SJSA1 (cell line): ENCODE measurements around the gene UBE2QL1. TPM values are rescaled to one million over a fixed set of nuclear protein-coding genes. Genes with fewer than 3 reads are reported as not detected.
"Not testable (repeated sequence)": the region's sequence is repeated elsewhere in the genome, so short reads cannot be mapped to it uniquely, and the experiment has no call there.

Source experiments
- DNase-seq, 2 experiments: peaks; one replicate each; pipeline ENCODE4 v3.0.0-alpha.2; 2015 to 2020; ENCODE audit warnings: low spot score in 2 of 2, low read depth in 1 of 2
- H3K27ac ChIP-seq: fragments of 250-450 bp; sonication (Bioruptor Pico); 2 replicates; pipeline ENCODE4 v1.5.1; 2020; ENCODE audit warnings: mild to moderate bottlenecking, moderate library complexity
- H3K27me3 ChIP-seq: fragments of 250-450 bp; sonication (Bioruptor Pico); replicated peaks from 2 replicates; pipeline ENCODE4 v1.5.1; 2020; ENCODE audit warnings: mild to moderate bottlenecking, moderate library complexity
- H3K36me3 ChIP-seq: fragments of 250-450 bp; sonication (Bioruptor Pico); 2 replicates; pipeline ENCODE4 v1.5.1; 2020; ENCODE audit warnings: mild to moderate bottlenecking
- H3K4me1 ChIP-seq: fragments of 250-450 bp; sonication (Bioruptor Pico); replicated peaks from 2 replicates; pipeline ENCODE4 v1.6.1; 2021; ENCODE audit warnings: mild to moderate bottlenecking
- H3K4me3 ChIP-seq: fragments of 250-450 bp; sonication (Bioruptor Pico); 2 replicates; pipeline ENCODE4 v1.5.1; 2020; ENCODE audit warnings: mild to moderate bottlenecking
- H3K9me3 ChIP-seq: fragments of 250-450 bp; sonication (Bioruptor Pico); replicated peaks from 2 replicates; pipeline ENCODE4 v1.5.1; 2020; ENCODE audit warnings: mild to moderate bottlenecking
- total RNA-seq: library from RNA; depleted of rRNA; stranded (reverse); fragments of >200 nt; shearing (Covaris generic); gene quantifications from 2 replicates; pipeline ENCODE4 v1.2.3, GENCODE V29; 2014

Gene UBE2QL1
- total RNA-seq, 1 experiment from 2014 or later: not detected

GRCh38 chr5:6506611-6507010 is 58.0 kb downstream of the UBE2QL1 start:
- no peak overlapping the region for H3K27ac ChIP-seq
- 0 out of 2 replicates have a peak, but pooled peaks cover 4% of the 10 kb centered on the region for H3K4me1 ChIP-seq
- no peaks in the 10 kb centered on the region for H3K27me3 ChIP-seq
- no peaks in the 10 kb centered on the region for H3K36me3 ChIP-seq
- no peak for DNase-seq
- no peak overlapping the region for H3K4me3 ChIP-seq
- H3K9me3 ChIP-seq: no peaks in the 10 kb centered on the region; the same call in 1 of the 2 replicates

- no peak overlapping the region for H3K27ac ChIP-seq
- no peaks in the 10 kb centered on the region; the same call in 1 of the 2 replicates for H3K9me3 ChIP-seq
- no peaks in the 10 kb centered on the region for H3K27me3 ChIP-seq
- no peak overlapping the region for H3K4me3 ChIP-seq
- H3K4me1 ChIP-seq: 0 out of 2 replicates have a peak, but pooled peaks cover 4% of the 10 kb centered on the region
- no peak for DNase-seq
- H3K36me3 ChIP-seq: no peaks in the 10 kb centered on the region
Observed at GRCh38 chr5:6508931-6509330, 60.3 kb downstream of the UBE2QL1 start.

- H3K4me1 ChIP-seq: no peaks in the 10 kb centered on the region
- no peak overlapping the region for H3K4me3 ChIP-seq
- H3K27ac ChIP-seq: no peak overlapping the region
- H3K27me3 ChIP-seq: no peaks in the 10 kb centered on the region
- H3K36me3 ChIP-seq: no peaks in the 10 kb centered on the region
- no peak for DNase-seq
- H3K9me3 ChIP-seq: no peaks in the 10 kb centered on the region; the same call in 1 of the 2 replicates
Observed at GRCh38 chr5:6510132-6510531, 61.5 kb downstream of the UBE2QL1 start.

GRCh38 chr5:6510973-6511372 is 62.3 kb downstream of the UBE2QL1 start:
- peak in 1 of 2 experiments; percentile 10 for DNase-seq
- H3K4me1 ChIP-seq: no peaks in the 10 kb centered on the region
- no peak overlapping the region for H3K27ac ChIP-seq
- H3K27me3 ChIP-seq: 0 out of 2 replicates have a peak, but pooled peaks cover 2% of the 10 kb centered on the region
- H3K4me3 ChIP-seq: no peak overlapping the region
- no peaks in the 10 kb centered on the region; the same call in 1 of the 2 replicates for H3K9me3 ChIP-seq
- no peaks in the 10 kb centered on the region for H3K36me3 ChIP-seq

- not testable (repeated sequence) for DNase-seq, H3K9me3 ChIP-seq, H3K27me3 ChIP-seq, H3K36me3 ChIP-seq, H3K4me3 ChIP-seq, H3K27ac ChIP-seq, H3K4me1 ChIP-seq
Observed at GRCh38 chr5:6515812-6516211, 67.2 kb downstream of the UBE2QL1 start.

GRCh38 chr5:6516823-6517222 is 68.2 kb downstream of the UBE2QL1 start:
- no peak for DNase-seq
- Histone ChIP-seq H3K4me1 (no peaks in the 10 kb centered on the region), H3K27ac (no peak overlapping the region), H3K36me3 (no peaks in the 10 kb centered on the region), H3K9me3 (no peaks in the 10 kb centered on the region), H3K27me3 (0 out of 2 replicates have a peak, but pooled peaks cover 3% of the 10 kb centered on the region), H3K4me3 (no peak overlapping the region)

GRCh38 chr5:6517510-6517909 is 68.9 kb downstream of the UBE2QL1 start:
- Histone ChIP-seq H3K27me3 (0 out of 2 replicates have a peak, but pooled peaks cover 3% of the 10 kb centered on the region), H3K27ac (no peak overlapping the region)

GRCh38 chr5:6518298-6519057 is 69.8 kb downstream of the UBE2QL1 start:
- 0 out of 2 replicates have a peak, but pooled peaks cover 3% of the 10 kb centered on the region for H3K27me3 ChIP-seq

More at GRCh38 chr5:6517510-6517909, 68.9 kb downstream of the UBE2QL1 start:
- Histone ChIP-seq H3K4me1 (peaks cover under 1% of the 10 kb centered on the region; the same call in 1 of the 2 replicates), H3K36me3 (no peaks in the 10 kb centered on the region), H3K9me3 (no peaks in the 10 kb centered on the region), H3K4me3 (no peak overlapping the region)
- no peak for DNase-seq

GRCh38 chr5:6520201-6520600 is 71.5 kb downstream of the UBE2QL1 start:
- no peak overlapping the region for H3K4me3 ChIP-seq
- H3K27me3 ChIP-seq: 0 out of 2 replicates have a peak, but pooled peaks cover 3% of the 10 kb centered on the region
- no peaks in the 10 kb centered on the region for H3K9me3 ChIP-seq
- no peak overlapping the region for H3K27ac ChIP-seq
- DNase-seq: peak in 1 of 2 experiments; percentile 30
- peaks cover 7% of the 10 kb centered on the region for H3K4me1 ChIP-seq
- no peaks in the 10 kb centered on the region for H3K36me3 ChIP-seq

More at GRCh38 chr5:6518298-6519057, 69.8 kb downstream of the UBE2QL1 start:
- no peak overlapping the region for H3K27ac ChIP-seq
- peaks cover 7% of the 10 kb centered on the region for H3K4me1 ChIP-seq
- no peaks in the 10 kb centered on the region for H3K36me3 ChIP-seq
- no peaks in the 10 kb centered on the region for H3K9me3 ChIP-seq
- no peak overlapping the region for H3K4me3 ChIP-seq
- no peak for DNase-seq

GRCh38 chr5:6522331-6522730 is 73.7 kb downstream of the UBE2QL1 start:
- H3K9me3 ChIP-seq: no peaks in the 10 kb centered on the region
- peak in 1 of 2 experiments; percentile 36 for DNase-seq
- H3K27me3 ChIP-seq: no peaks in the 10 kb centered on the region
- no peaks in the 10 kb centered on the region for H3K36me3 ChIP-seq
- H3K4me1 ChIP-seq: peaks cover 7% of the 10 kb centered on the region
- no peak overlapping the region for H3K4me3 ChIP-seq
- H3K27ac ChIP-seq: no peak overlapping the region

- Histone ChIP-seq H3K4me3 (no peak overlapping the region), H3K27me3 (no peaks in the 10 kb centered on the region), H3K9me3 (no peaks in the 10 kb centered on the region), H3K27ac (no peak overlapping the region), H3K36me3 (no peaks in the 10 kb centered on the region), H3K4me1 (peaks cover 7% of the 10 kb centered on the region)
- peak in 1 of 2 experiments; percentile 41 for DNase-seq
Observed at GRCh38 chr5:6522923-6523322, 74.3 kb downstream of the UBE2QL1 start.

- no peaks in the 10 kb centered on the region for H3K36me3 ChIP-seq
- H3K9me3 ChIP-seq: no peaks in the 10 kb centered on the region
- H3K4me3 ChIP-seq: no peak overlapping the region
- peak in 1 of 2 experiments; percentile 32 for DNase-seq
- H3K4me1 ChIP-seq: peaks cover 7% of the 10 kb centered on the region
- peaks cover 8% of the 10 kb centered on the region for H3K27me3 ChIP-seq
- no peak overlapping the region for H3K27ac ChIP-seq
Observed at GRCh38 chr5:6525422-6525821, 76.8 kb downstream of the UBE2QL1 start.

GRCh38 chr5:6525910-6526309 is 77.3 kb downstream of the UBE2QL1 start:
- Histone ChIP-seq H3K36me3 (no peaks in the 10 kb centered on the region), H3K27me3 (peaks cover 9% of the 10 kb centered on the region), H3K4me3 (no peak overlapping the region), H3K27ac (no peak overlapping the region), H3K4me1 (peaks cover 7% of the 10 kb centered on the region), H3K9me3 (no peaks in the 10 kb centered on the region)
- DNase-seq: no peak

- Histone ChIP-seq H3K27me3 (peaks cover 9% of the 10 kb centered on the region), H3K4me1 (peaks cover 3% of the 10 kb centered on the region), H3K9me3 (no peaks in the 10 kb centered on the region), H3K36me3 (no peaks in the 10 kb centered on the region), H3K4me3 (no peak overlapping the region), H3K27ac (no peak overlapping the region)
- peak in 1 of 2 experiments; percentile 30 for DNase-seq
Observed at GRCh38 chr5:6527749-6528455, 79.2 kb downstream of the UBE2QL1 start.
